Activated CD4-positive, alpha-beta T cell treated with anti-CD3 and anti-CD28 coated beads, Interleukin-2, amount 10 ng/mL, durations not matched to agents 7 days and 5 days (primary cell): Measurements from ENCODE around the gene ZNF672. TPM values are rescaled to one million over a fixed set of nuclear protein-coding genes. Genes with fewer than 3 reads are reported as not detected.
A peak's percentile ranks its signal among the peaks of the same experiment; 100 is the strongest.

Experiments
- CTCF ChIA-PET: fragments of 350-600 bp; sonication (Branson Sonifier 250); formaldehyde crosslinking; loops from one replicate; lab custom pipeline; 2021; ENCODE audit warnings: antibody characterized with exemption; lab: Charles Lee
- POLR2A ChIA-PET: fragments of 350-600 bp; sonication (Branson Sonifier 250); formaldehyde crosslinking; loops from one replicate; lab custom pipeline; 2021; ENCODE audit warnings: antibody characterized with exemption; lab: Charles Lee
- DNase-seq: peaks from one replicate; pipeline ENCODE4 v3.0.0-alpha.2; 2020
- H3K27ac Mint-ChIP-seq: one replicate; pipeline ENCODE4 v1.8.0; 2021; ENCODE audit warnings: mild to moderate bottlenecking, moderate library complexity, mixed read lengths
- H3K27me3 Mint-ChIP-seq: one replicate; pipeline ENCODE4 v1.8.0; 2021; ENCODE audit warnings: mixed read lengths
- H3K36me3 Mint-ChIP-seq: one replicate; pipeline ENCODE4 v1.8.0; 2021; ENCODE audit warnings: low read depth, mixed read lengths
- H3K4me1 Mint-ChIP-seq: one replicate; pipeline ENCODE4 v1.8.0; 2021; ENCODE audit warnings: mixed read lengths
- H3K4me3 Mint-ChIP-seq: one replicate; pipeline ENCODE4 v1.8.0; 2021; ENCODE audit warnings: mild to moderate bottlenecking, moderate library complexity, mixed read lengths
- H3K9me3 Mint-ChIP-seq: one replicate; pipeline ENCODE4 v1.8.0; 2021; ENCODE audit warnings: mixed read lengths
- total RNA-seq, 2 experiments: library from RNA; stranded (reverse); gene quantifications; one replicate each; pipeline ENCODE4 v1.2.3, GENCODE V29; 2021

The ZNF672 gene
- total RNA-seq, 2 experiments from 2014 or later = 46.5 to 56.9 TPM

DNA sequence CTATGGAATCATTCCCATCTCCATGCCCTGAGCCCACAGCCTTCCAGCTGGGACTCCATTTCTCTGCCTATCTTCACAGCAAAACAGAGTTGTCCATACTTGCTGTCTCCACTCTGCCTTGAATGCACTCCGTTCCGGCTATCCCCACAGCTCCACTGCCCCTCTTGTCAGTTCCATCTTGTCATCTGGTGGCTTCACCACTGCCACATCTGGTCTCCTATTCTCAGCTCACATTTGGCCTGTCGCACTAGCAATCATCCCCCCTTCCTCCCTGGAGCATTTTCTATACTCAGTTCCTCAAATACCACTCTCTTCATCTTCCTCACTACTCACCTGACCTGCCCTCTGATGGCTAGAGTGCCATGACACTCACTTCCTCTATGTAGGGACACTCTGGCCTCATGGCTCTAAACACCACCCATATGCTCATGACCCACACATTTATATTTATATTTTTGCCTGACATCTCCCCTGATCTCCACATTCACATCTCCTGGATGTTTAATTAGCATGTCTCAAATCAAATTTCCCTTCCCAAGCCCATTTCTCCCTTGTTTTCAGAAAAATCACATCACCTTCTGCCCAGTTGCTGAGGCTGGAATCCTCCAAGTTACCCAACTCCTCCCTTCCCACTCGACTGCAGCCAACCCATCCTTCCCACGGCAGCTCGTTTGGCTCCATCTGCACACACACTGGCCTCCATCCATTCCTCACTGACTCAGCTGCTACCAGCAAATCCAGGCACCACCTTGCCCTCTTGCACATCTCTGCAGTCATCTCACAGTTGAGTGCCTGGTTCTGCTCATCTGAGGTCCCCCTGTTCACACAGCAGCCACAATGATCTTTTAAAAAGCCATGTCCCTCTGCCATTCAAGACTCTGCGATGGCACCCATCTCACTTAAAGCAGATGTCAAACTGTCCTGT, 14.7 kb downstream of the ZNF672 start:
- no peak for DNase-seq
- H3K27ac Mint-ChIP-seq = no peak overlapping the region
- POLR2A ChIA-PET = no interaction called here
- H3K27me3 Mint-ChIP-seq = no peaks in the 10 kb centered on the region
- CTCF ChIA-PET = no interaction called here
- no peak overlapping the region for H3K4me3 Mint-ChIP-seq
- no peaks in the 10 kb centered on the region for H3K9me3 Mint-ChIP-seq
- H3K36me3 Mint-ChIP-seq = peaks cover 26% of the 10 kb centered on the region
- H3K4me1 Mint-ChIP-seq = peaks cover 18% of the 10 kb centered on the region

DNA sequence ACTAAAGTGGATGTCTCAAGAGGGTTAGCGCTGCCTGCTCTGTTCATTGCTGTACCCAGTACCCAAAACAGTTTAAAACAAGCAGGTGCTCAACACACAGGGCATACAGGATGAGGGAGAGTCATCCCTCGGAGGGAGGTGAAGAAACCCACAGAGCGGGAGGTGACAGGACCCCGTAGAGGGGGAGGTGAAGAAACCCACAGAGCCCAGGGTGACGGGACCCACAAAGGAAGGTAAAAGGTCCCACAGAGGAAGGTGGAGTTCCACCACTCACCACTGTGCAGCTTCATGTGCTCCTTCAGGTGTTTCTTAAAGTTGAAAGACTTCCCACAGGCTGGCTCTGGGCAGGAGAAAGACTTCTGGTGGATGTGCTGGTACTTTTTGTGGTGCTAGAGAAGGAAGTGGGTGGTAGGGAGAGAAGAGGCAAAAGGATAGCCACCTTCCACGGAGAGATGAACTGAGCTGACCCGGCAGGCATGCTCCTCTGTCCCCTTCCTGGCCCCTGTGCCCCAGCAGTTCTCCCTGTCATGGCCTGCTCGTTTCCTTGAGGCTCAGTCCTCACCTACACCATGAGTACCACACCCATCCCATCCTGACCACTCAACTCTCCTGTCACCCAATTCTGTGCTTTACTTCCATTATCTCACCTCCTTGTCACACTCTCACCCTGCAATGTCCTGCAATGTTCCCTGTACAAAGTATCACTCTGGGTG, 15.8 kb downstream of the ZNF672 start:
- CTCF ChIA-PET = no interaction called here

DNA sequence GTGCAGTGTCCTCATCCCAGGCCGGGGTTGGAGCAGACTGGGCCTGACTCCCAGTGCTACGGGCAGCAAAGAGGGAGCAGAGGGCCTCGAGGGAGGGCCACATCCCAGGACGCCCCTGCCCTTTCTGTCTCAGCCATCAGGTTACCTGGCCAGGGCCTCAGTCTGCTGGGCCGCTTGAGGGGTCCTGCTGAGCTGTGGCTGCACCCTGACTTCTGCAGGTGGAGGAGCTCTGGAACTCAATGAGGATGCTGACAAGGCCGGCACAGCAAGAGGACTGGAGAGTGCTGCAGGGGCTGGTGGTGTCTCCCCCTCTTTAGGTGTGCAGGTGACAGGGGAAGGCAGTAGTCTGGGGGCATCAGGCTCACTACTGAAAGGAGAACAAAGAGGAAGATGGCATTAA, 17.6 kb downstream of the ZNF672 start:
- DNase-seq = no peak
- ChIA-PET POLR2A (no interaction called here), CTCF (interaction anchor here (1.5 kb wide), 1 partner anchor 24 kb away, joined by 3 read pairs; no protein-coding TSS in a partner anchor)
- H3K4me3 Mint-ChIP-seq = no peak overlapping the region
- peaks cover 41% of the 10 kb centered on the region for H3K4me1 Mint-ChIP-seq
- no peak overlapping the region for H3K27ac Mint-ChIP-seq
- peaks cover 19% of the 10 kb centered on the region for H3K36me3 Mint-ChIP-seq
- no peaks in the 10 kb centered on the region for H3K27me3 Mint-ChIP-seq
- no peaks in the 10 kb centered on the region for H3K9me3 Mint-ChIP-seq

More for the DNA sequence above, 15.8 kb downstream of the ZNF672 start:
- Mint-ChIP-seq H3K36me3 (peaks cover 21% of the 10 kb centered on the region), H3K9me3 (no peaks in the 10 kb centered on the region), H3K27me3 (no peaks in the 10 kb centered on the region), H3K4me1 (peaks cover 25% of the 10 kb centered on the region), H3K27ac (no peak overlapping the region), H3K4me3 (no peak overlapping the region)
- POLR2A ChIA-PET = no interaction called here
- DNase-seq = peak; percentile 30

DNA sequence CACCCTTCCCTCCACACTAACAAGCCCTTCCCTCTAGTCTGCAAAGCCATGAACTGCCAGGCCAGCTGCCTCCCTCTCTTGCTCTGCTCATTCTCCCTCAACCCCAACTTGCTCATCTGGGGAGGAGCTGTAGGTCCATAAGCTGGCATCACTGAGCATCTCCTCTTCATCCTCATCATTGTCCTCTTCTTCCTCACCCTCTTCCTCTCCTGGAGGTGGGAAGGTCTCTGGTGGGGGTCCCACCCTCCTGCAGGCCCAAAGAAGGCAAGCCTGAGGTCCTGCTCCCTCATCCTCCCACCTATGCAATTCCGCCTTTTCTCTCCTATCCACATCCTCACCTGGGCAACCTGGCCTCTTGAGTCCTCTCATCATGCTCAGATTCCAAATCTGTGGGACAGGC, 18.2 kb downstream of the ZNF672 start:
- Mint-ChIP-seq H3K4me3 (no peak overlapping the region), H3K27ac (peak overlapping the region; percentile 71), H3K9me3 (no peaks in the 10 kb centered on the region), H3K27me3 (no peaks in the 10 kb centered on the region), H3K4me1 (peaks cover 41% of the 10 kb centered on the region), H3K36me3 (peaks cover 19% of the 10 kb centered on the region)
- ChIA-PET POLR2A (no interaction called here), CTCF (interaction anchor here (1.5 kb wide), 1 partner anchor 25 kb away, joined by 3 read pairs; no protein-coding TSS in a partner anchor)
- DNase-seq = no peak

- H3K4me3 Mint-ChIP-seq = peak overlapping the region; percentile 93
- DNase-seq = no peak
- peaks cover 3% of the 10 kb centered on the region for H3K27me3 Mint-ChIP-seq
- peaks cover 21% of the 10 kb centered on the region for H3K36me3 Mint-ChIP-seq
- H3K9me3 Mint-ChIP-seq = no peaks in the 10 kb centered on the region
- CTCF ChIA-PET = no interaction called here
- H3K27ac Mint-ChIP-seq = peak overlapping the region; percentile 99
- POLR2A ChIA-PET = no interaction called here
- H3K4me1 Mint-ChIP-seq = peaks cover 50% of the 10 kb centered on the region
Observed at GRCh38 chr1:248857201-248857600, 19.2 kb downstream of the ZNF672 start.

- ChIA-PET POLR2A (no interaction called here), CTCF (interaction anchor here (0.7 to 2.5 kb wide), 8 partner anchors 14 to 68 kb away, joined by 3 to 16 read pairs (median 11); partner anchors contain the start of genes SH3BP5L and ZNF672)
- H3K36me3 Mint-ChIP-seq = peaks cover 24% of the 10 kb centered on the region
- H3K9me3 Mint-ChIP-seq = no peaks in the 10 kb centered on the region
- H3K4me3 Mint-ChIP-seq = peak overlapping the region; percentile 93
- H3K27ac Mint-ChIP-seq = peak overlapping the region; percentile 99
- no peak for DNase-seq
- H3K4me1 Mint-ChIP-seq = peaks cover 55% of the 10 kb centered on the region
- H3K27me3 Mint-ChIP-seq = peaks cover 3% of the 10 kb centered on the region
Observed at GRCh38 chr1:248857749-248858095, 19.7 kb downstream of the ZNF672 start.

DNA sequence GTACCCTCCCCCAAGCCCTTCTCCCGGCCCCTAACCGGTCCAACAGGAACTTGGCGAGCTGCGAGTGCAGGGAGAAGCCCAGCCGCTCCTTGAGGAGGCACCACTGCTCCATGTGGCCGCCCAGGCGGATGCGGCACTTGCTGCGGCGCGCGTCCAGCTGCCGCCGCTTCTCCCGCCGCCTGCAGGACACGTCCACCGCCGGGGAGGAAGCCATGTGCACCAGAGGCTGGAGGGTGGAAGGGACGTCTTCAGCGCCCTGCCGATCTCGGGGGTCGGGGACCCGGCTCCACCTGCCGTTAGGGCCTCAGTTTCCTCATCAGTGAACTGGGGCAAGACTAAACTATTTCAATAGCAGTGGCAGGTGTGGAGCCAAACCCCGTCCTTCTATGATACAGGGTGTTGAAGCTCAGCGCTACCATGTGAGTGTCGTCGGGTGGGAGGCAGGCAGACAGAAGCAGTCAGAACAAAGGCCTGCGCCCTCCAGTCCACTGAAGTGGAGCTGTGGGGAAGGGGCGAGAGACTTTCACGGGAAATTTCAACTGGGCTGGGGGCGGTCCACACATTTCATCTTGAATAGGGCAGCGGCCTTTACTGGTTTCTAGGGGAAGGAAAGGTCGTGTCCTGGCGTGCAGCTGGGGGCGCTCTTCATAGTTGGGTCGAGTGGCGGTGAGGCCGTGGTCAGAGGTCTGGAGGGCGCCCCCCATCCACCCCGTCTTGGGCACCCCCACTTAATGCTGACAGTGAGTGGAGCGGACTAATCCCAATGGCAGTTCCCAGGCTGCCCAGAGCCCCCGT, 20.3 kb downstream of the ZNF672 start:
- H3K4me3 Mint-ChIP-seq = peak overlapping the region; percentile 93
- H3K36me3 Mint-ChIP-seq = peaks cover 26% of the 10 kb centered on the region
- ChIA-PET POLR2A (interaction anchor here (1.0 kb wide), 1 partner anchor 21 kb away, joined by 4 read pairs; the partner anchor contains the start of gene ZNF672), CTCF (interaction anchor here (0.7 to 2.5 kb wide), 12 partner anchors 12 to 68 kb away, joined by 3 to 16 read pairs (median 8); partner anchors contain the start of genes SH3BP5L and ZNF672)
- peaks cover 59% of the 10 kb centered on the region for H3K4me1 Mint-ChIP-seq
- DNase-seq = peak; percentile 34
- H3K27ac Mint-ChIP-seq = peak overlapping the region; percentile 99
- H3K27me3 Mint-ChIP-seq = peaks cover 3% of the 10 kb centered on the region
- H3K9me3 Mint-ChIP-seq = no peaks in the 10 kb centered on the region

DNA sequence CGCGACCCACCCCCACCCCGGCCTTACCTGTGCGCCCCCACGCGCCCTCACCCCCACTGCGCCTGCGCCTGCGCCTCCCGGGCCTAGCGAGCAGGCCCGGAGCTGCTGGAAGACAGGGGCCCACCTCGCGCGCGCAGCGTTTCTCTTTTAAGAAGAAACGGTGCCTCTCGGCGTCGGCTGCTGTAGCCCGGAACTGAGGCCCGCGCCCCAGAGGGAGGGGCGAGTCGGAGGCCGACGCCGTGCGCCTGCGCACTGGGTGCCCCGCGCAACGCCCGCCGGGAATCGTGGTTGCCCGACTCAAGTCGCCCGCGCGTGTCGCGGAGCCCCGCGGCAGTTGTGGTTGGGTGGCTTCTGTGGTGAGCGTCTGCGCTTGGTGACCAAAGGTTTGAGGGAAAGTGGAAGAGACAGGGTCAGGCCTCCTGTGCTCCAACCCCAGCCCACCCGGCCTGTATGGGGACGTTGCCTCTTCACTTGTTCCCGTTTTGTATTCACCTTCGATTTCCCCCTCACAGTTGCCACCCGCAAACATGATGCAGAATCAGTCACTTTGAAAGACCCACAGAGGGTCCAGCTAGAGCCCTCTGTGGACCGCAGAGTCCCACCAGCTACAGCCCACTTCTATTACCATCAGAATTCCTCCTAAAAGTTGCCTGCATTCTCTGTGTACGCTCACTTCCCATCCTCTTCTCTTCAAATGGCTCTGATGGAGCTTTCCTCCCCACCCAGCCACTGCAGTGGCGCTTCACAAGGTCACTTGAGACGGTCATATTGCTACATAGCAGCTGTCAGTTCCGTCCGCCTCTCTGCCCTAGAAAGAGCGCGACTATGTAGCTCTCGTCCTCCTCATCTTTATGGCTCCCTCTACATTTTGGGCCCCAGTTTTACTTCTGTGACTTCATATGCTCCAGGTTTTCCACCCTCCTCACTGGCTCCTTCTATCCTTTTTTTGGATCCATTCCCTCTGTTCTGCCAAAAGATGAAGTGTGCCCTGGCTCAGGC, 21.2 kb downstream of the ZNF672 start, which contains the start of gene ZNF692:
ZNF692 (minus strand) TSS at position 195 of the 999 bp plus-strand sequence. CDS start 776 bp downstream, outside the sequence.
- H3K4me3 Mint-ChIP-seq = peak within 1 kb of the TSS; percentile 93
- DNase-seq = peak; percentile 97
- H3K9me3 Mint-ChIP-seq = no peaks in the 10 kb centered on the region
- peaks cover 22% of the 10 kb centered on the region for H3K36me3 Mint-ChIP-seq
- peak within 1 kb of the TSS; percentile 99 for H3K27ac Mint-ChIP-seq
- peaks cover 3% of the 10 kb centered on the region for H3K27me3 Mint-ChIP-seq
- peaks cover 67% of the 10 kb centered on the region for H3K4me1 Mint-ChIP-seq
- ChIA-PET CTCF (interaction anchor here (0.7 to 2.5 kb wide), 14 partner anchors 13 to 65 kb away, joined by 3 to 16 read pairs (median 6); partner anchors contain the start of genes PGBD2, SH3BP5L and ZNF672), POLR2A (interaction anchor here (1.0 kb wide), 1 partner anchor 21 kb away, joined by 4 read pairs; the partner anchor contains the start of gene ZNF672)

GRCh38 chr1:248860007-248860406, 22.0 kb downstream of the ZNF672 start:
- Mint-ChIP-seq H3K27ac (peak overlapping the region; percentile 99), H3K4me3 (peak overlapping the region; percentile 93), H3K27me3 (peaks cover 3% of the 10 kb centered on the region), H3K36me3 (peaks cover 17% of the 10 kb centered on the region), H3K9me3 (no peaks in the 10 kb centered on the region), H3K4me1 (peaks cover 68% of the 10 kb centered on the region)
- DNase-seq = no peak
- CTCF ChIA-PET = interaction anchor here (0.7 to 2.5 kb wide), 8 partner anchors 12 to 46 kb away, joined by 3 to 16 read pairs (median 8); partner anchors contain the start of genes PGBD2, SH3BP5L and ZNF672
- POLR2A ChIA-PET = interaction anchor here (0.6 kb wide), 1 partner anchor 28 kb away, joined by 3 read pairs; no protein-coding TSS in a partner anchor

- ChIA-PET POLR2A (no interaction called here), CTCF (interaction anchor here (1.9 to 3.6 kb wide), 4 partner anchors 12 to 39 kb away, joined by 6 to 9 read pairs (median 7); partner anchors contain the start of gene ZNF672)
- Mint-ChIP-seq H3K27me3 (peaks cover 3% of the 10 kb centered on the region), H3K4me3 (no peak overlapping the region), H3K4me1 (peaks cover 60% of the 10 kb centered on the region), H3K9me3 (no peaks in the 10 kb centered on the region), H3K27ac (no peak overlapping the region), H3K36me3 (peaks cover 9% of the 10 kb centered on the region)
- DNase-seq = no peak
Observed at GRCh38 chr1:248861616-248862015, 23.6 kb downstream of the ZNF672 start.

DNA sequence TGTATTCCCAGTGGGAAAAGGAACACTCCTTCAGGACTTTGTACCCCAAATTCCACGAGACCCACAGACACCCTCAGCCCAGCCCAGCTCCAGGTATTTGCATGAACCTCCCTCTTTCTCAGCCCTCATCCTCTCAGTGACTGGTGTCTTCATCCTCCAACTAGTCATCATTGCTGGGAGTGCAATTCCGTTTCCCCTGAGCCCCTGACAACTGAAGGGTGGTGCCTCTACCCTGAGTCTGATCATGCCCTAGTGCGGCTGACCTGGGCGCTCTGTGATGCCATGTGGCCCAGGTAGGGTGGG, 24.6 kb downstream of the ZNF672 start:
- Mint-ChIP-seq H3K36me3 (peaks cover 9% of the 10 kb centered on the region), H3K4me3 (peak overlapping the region; percentile 84), H3K4me1 (peaks cover 51% of the 10 kb centered on the region), H3K27ac (peak overlapping the region; percentile 92), H3K27me3 (peaks cover 3% of the 10 kb centered on the region), H3K9me3 (no peaks in the 10 kb centered on the region)
- no peak for DNase-seq
- ChIA-PET POLR2A (no interaction called here), CTCF (interaction anchor here (1.9 to 3.6 kb wide), 2 partner anchors 21 to 25 kb away, joined by 6 to 9 read pairs; partner anchors contain the start of gene ZNF672)
